IPS-18a (cell line): ENCODE measurements around the gene STARD9.

Source experiments
- H3K27ac ChIP-seq: one replicate; pipeline ENCODE4 v1.5.1; 2013; ENCODE audit warnings: low read length
- H3K27me3 ChIP-seq: one replicate; pipeline ENCODE4 v1.6.1; 2013; ENCODE audit warnings: mild to moderate bottlenecking, low read length; ENCODE audit not compliant: control insufficient read depth, insufficient read depth
- H3K36me3 ChIP-seq: one replicate; pipeline ENCODE4 v1.6.1; 2013; ENCODE audit warnings: low read depth, low read length; ENCODE audit not compliant: control insufficient read depth
- H3K4me1 ChIP-seq: one replicate; pipeline ENCODE4 v1.6.1; 2013; ENCODE audit warnings: low read depth, low read length; ENCODE audit not compliant: control insufficient read depth
- H3K4me3 ChIP-seq: one replicate; pipeline ENCODE4 v1.5.1; 2013; ENCODE audit warnings: low read length
- H3K9ac ChIP-seq: one replicate; pipeline ENCODE4 v1.6.1; 2013; ENCODE audit warnings: mild to moderate bottlenecking, low read length, moderate library complexity
- H3K9me3 ChIP-seq: one replicate; pipeline ENCODE4 v1.6.1; 2013; ENCODE audit warnings: low read depth, low read length; ENCODE audit not compliant: control insufficient read depth

Gene STARD9

GRCh38 chr15:42705336-42705735 lies 129.9 kb downstream of the STARD9 start:
- H3K27ac ChIP-seq, result no peak overlapping the region
- H3K9me3 ChIP-seq, result no peaks in the 10 kb centered on the region
- H3K4me1 ChIP-seq, result no peaks in the 10 kb centered on the region
- H3K27me3 ChIP-seq, result no peaks in the 10 kb centered on the region
- H3K4me3 ChIP-seq, result no peak overlapping the region
- no peaks in the 10 kb centered on the region for H3K36me3 ChIP-seq
- no peak overlapping the region for H3K9ac ChIP-seq

GRCh38 chr15:42707068-42707467 lies 131.7 kb downstream of the STARD9 start:
- no peak overlapping the region for H3K27ac ChIP-seq
- no peak overlapping the region for H3K9ac ChIP-seq
- no peak overlapping the region for H3K4me3 ChIP-seq

DNA sequence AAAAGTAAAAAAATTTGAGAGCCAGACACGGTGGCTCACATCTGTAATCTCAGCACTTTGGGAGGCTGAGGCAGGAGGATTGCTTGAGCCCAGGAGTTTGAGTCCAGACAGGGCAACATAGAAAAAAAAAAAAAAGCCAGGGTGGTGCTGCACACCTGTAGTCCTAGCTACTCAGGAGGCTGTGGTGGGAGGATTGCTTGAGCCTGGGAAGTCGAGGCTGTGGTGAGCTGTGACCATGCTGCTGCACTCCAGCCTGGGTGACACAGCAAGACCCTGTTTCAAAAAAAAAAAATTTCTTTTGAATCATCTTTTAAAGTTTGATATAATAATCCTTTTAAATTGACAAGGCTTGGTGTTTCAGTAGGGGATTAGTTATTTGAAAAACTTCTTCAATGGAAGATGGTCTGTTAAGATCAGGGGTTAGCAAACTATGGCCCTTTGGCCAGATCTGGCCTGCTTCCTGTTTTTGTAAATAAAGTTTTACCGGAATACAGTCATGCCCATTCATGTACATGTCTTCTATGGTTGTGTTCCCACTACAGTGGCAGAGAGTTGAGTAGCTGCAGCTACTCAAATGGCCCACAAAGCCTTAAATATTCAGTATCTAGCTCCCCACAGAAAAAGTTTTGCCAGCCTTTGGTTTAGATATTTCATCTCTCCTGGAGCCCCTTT lies 132.6 kb downstream of the STARD9 start:
- Histone ChIP-seq H3K4me1 (no peaks in the 10 kb centered on the region), H3K9me3 (no peaks in the 10 kb centered on the region), H3K27ac (no peak overlapping the region), H3K36me3 (no peaks in the 10 kb centered on the region), H3K9ac (no peak overlapping the region), H3K27me3 (no peaks in the 10 kb centered on the region), H3K4me3 (no peak overlapping the region)

More at GRCh38 chr15:42707068-42707467, 131.7 kb downstream of the STARD9 start:
- Histone ChIP-seq H3K36me3 (no peaks in the 10 kb centered on the region), H3K27me3 (no peaks in the 10 kb centered on the region), H3K4me1 (no peaks in the 10 kb centered on the region), H3K9me3 (no peaks in the 10 kb centered on the region)

DNA sequence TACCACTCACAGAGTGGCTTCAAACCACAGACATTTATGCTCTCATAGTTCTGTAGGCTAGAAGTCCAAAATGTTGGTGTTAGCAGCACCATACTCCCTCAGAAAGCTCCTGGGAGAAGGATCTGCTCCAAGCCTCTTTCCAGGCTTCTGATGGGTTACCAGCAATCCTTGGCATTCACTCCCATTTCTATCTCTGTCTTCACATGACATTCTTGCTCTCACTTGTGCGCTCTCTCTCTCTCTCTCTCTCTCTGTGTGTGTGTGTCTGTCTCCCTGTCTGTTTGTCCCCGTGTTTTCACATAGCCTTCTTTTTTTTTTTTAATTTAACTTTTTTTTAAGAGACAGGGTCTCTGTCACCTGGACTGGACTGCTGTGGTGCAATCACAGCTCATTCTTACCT lies 135.3 kb downstream of the STARD9 start:
- Histone ChIP-seq H3K36me3 (no peaks in the 10 kb centered on the region), H3K9me3 (no peaks in the 10 kb centered on the region), H3K27me3 (no peaks in the 10 kb centered on the region), H3K4me3 (no peak overlapping the region), H3K4me1 (no peaks in the 10 kb centered on the region), H3K27ac (no peak overlapping the region), H3K9ac (no peak overlapping the region)

DNA sequence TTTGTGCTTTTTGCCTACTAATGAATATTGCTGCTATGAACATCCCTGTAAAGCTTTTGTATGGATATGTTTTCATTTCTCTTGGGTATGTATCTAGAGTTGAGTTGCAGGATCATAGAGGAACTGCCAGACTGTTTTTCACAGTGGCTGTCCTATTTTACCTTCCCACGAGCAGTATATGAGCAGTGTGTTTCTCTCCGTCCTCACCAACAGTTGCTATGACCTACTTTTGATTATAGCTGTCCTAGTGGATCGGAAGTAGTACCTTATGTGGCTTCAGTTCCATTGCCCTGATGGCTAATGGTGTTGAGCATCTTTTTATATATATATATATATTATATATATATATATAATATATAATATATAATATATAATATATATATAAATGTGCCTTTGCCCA lies 136.3 kb downstream of the STARD9 start:
- H3K36me3 ChIP-seq, result no peaks in the 10 kb centered on the region
- H3K9me3 ChIP-seq, result no peaks in the 10 kb centered on the region
- no peaks in the 10 kb centered on the region for H3K4me1 ChIP-seq
- no peak overlapping the region for H3K4me3 ChIP-seq
- H3K27ac ChIP-seq, result no peak overlapping the region
- H3K9ac ChIP-seq, result no peak overlapping the region
- H3K27me3 ChIP-seq, result no peaks in the 10 kb centered on the region

DNA sequence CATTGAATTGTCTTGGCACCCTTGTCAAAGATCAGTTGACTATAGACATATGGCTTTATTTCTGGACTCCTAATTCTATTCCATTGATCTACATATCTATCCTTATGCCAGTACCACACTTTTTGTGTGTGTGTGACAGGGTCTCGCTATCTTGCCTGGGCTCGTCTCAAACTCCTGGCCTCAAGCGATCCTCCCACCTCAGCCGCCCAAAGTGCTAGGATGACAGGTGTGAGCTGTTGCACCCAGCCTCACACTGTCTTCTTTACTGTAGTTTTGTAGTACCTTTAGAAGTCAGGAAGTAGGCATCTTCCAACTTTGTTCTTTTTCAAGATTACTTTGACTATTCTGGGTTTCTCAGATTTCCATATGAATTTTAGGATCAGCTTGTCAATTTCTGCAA lies 137.2 kb downstream of the STARD9 start:
- H3K9me3 ChIP-seq, result no peaks in the 10 kb centered on the region
- H3K4me1 ChIP-seq, result no peaks in the 10 kb centered on the region
- H3K9ac ChIP-seq, result no peak overlapping the region
- no peaks in the 10 kb centered on the region for H3K27me3 ChIP-seq
- no peak overlapping the region for H3K27ac ChIP-seq
- H3K36me3 ChIP-seq, result no peaks in the 10 kb centered on the region
- no peak overlapping the region for H3K4me3 ChIP-seq

GRCh38 chr15:42716125-42716524 lies 140.7 kb downstream of the STARD9 start:
- Histone ChIP-seq H3K4me3 (no peak overlapping the region), H3K27me3 (no peaks in the 10 kb centered on the region), H3K9me3 (no peaks in the 10 kb centered on the region), H3K27ac (no peak overlapping the region), H3K9ac (no peak overlapping the region), H3K4me1 (no peaks in the 10 kb centered on the region), H3K36me3 (no peaks in the 10 kb centered on the region)

GRCh38 chr15:42716626-42717025 lies 141.2 kb downstream of the STARD9 start:
- Histone ChIP-seq H3K27ac (no peak overlapping the region), H3K4me1 (no peaks in the 10 kb centered on the region), H3K4me3 (no peak overlapping the region), H3K9ac (no peak overlapping the region), H3K9me3 (no peaks in the 10 kb centered on the region), H3K27me3 (no peaks in the 10 kb centered on the region), H3K36me3 (no peaks in the 10 kb centered on the region)

DNA sequence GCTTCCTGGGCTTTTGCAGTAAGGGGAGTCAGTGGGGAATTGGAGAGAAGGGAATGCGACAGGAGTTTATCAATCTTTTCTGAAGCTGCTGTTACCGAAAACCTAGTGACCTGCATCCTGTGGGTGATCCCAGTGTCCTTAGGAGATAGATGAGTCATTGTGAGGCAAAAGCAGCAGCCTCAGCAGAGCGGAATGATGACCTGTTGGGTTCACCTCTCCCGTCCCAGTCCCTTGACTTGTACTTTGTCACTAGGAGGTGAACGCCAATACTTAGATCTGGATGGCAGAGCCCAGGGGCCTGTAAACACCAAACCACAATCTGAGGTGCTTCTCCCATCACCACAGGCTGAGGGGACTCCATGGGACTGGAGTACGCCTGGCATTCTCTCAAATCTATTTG lies 143.6 kb downstream of the STARD9 start:
- Histone ChIP-seq H3K27me3 (no peaks in the 10 kb centered on the region), H3K27ac (no peak overlapping the region), H3K4me1 (no peaks in the 10 kb centered on the region), H3K4me3 (no peak overlapping the region), H3K36me3 (peaks cover 16% of the 10 kb centered on the region), H3K9me3 (no peaks in the 10 kb centered on the region), H3K9ac (no peak overlapping the region)

- Histone ChIP-seq H3K27ac (no peak overlapping the region), H3K36me3 (peaks cover 26% of the 10 kb centered on the region), H3K9me3 (no peaks in the 10 kb centered on the region), H3K4me3 (no peak overlapping the region), H3K4me1 (no peaks in the 10 kb centered on the region), H3K27me3 (no peaks in the 10 kb centered on the region), H3K9ac (no peak overlapping the region)
Measured at GRCh38 chr15:42720071-42720470, 144.7 kb downstream of the STARD9 start.

- no peak overlapping the region for H3K4me3 ChIP-seq
- H3K27ac ChIP-seq, result no peak overlapping the region
- H3K27me3 ChIP-seq, result no peaks in the 10 kb centered on the region
- H3K4me1 ChIP-seq, result no peaks in the 10 kb centered on the region
- no peaks in the 10 kb centered on the region for H3K9me3 ChIP-seq
- H3K9ac ChIP-seq, result no peak overlapping the region
- H3K36me3 ChIP-seq, result peaks cover 30% of the 10 kb centered on the region
Measured at GRCh38 chr15:42721016-42721415, 145.6 kb downstream of the STARD9 start.

GRCh38 chr15:42721916-42722315 lies 146.5 kb downstream of the STARD9 start:
- Histone ChIP-seq H3K4me3 (no peak overlapping the region), H3K27ac (no peak overlapping the region), H3K4me1 (no peaks in the 10 kb centered on the region), H3K9ac (no peak overlapping the region), H3K36me3 (peaks cover 34% of the 10 kb centered on the region), H3K27me3 (no peaks in the 10 kb centered on the region), H3K9me3 (no peaks in the 10 kb centered on the region)
